ENCODE measurements around the gene FARSB.

FARSB gene

GRCh38 chr2:222673883-222674282, 18.0 kb upstream of the FARSB start:
- Mint-ChIP-seq H3K27ac (no peak overlapping the region), H3K4me1 (peaks cover 11 to 13% of the 10 kb centered on the region in 2 donors), H3K36me3 (no peaks in the 10 kb centered on the region), H3K9me3 (no peaks in the 10 kb centered on the region), H3K4me3 (no peak overlapping the region), H3K27me3 (peaks cover 67 to 71% of the 10 kb centered on the region in 2 donors)
- peak; percentile 29 to 59 for ATAC-seq (replicated peaks)
- no peak for DNase-seq

- Mint-ChIP-seq H3K27me3 (peaks cover 64 to 65% of the 10 kb centered on the region in 2 donors), H3K4me1 (peaks cover 11 to 18% of the 10 kb centered on the region in 2 donors), H3K4me3 (no peak overlapping the region), H3K27ac (no peak overlapping the region), H3K36me3 (no peaks in the 10 kb centered on the region), H3K9me3 (no peaks in the 10 kb centered on the region)
- DNase-seq, result no peak
- ATAC-seq (replicated peaks), result no peak
These were observed 17.4 kb upstream of the FARSB start for GRCh38 chr2:222673273-222673672.

- DNase-seq (no peak), ATAC-seq (replicated peaks) (no peak)
- Mint-ChIP-seq H3K36me3 (no peaks in the 10 kb centered on the region), H3K9me3 (no peaks in the 10 kb centered on the region), H3K27me3 (peaks cover 53 to 58% of the 10 kb centered on the region in 2 donors), H3K4me3 (peak overlapping the region; percentile 78 to 84), H3K27ac (no peak overlapping the region), H3K4me1 (peaks cover 18 to 29% of the 10 kb centered on the region in 2 donors)
These were observed 16.1 kb upstream of the FARSB start for GRCh38 chr2:222672068-222672401.

GRCh38 chr2:222671259-222672067, 15.6 kb upstream of the FARSB start, which contains the start of gene MOGAT1:
Gene MOGAT1, plus strand, starts transcription at chr2:222671658. Its CDS starts 128 bp downstream, at chr2:222671786.
- peaks cover 18 to 29% of the 10 kb centered on the region in 2 donors for H3K4me1 Mint-ChIP-seq
- no peaks in the 10 kb centered on the region for H3K36me3 Mint-ChIP-seq
- no peaks in the 10 kb centered on the region for H3K9me3 Mint-ChIP-seq
- H3K27me3 Mint-ChIP-seq, result peaks cover 53 to 63% of the 10 kb centered on the region in 2 donors
- H3K27ac Mint-ChIP-seq, result no peak within 1 kb of the TSS
- H3K4me3 Mint-ChIP-seq, result peak within 1 kb of the TSS; percentile 78 to 84
- ATAC-seq (replicated peaks), result peak; percentile 43 to 54
- DNase-seq, result no peak

- DNase-seq (no peak), ATAC-seq (replicated peaks) (no peak)
- peaks cover 0 to 4% of the 10 kb centered on the region in 2 donors for H3K36me3 Mint-ChIP-seq
- H3K4me1 Mint-ChIP-seq, result peaks cover 18 to 29% of the 10 kb centered on the region in 2 donors
- peaks cover 56 to 74% of the 10 kb centered on the region in 2 donors for H3K27me3 Mint-ChIP-seq
- H3K27ac Mint-ChIP-seq, result no peak overlapping the region
- H3K4me3 Mint-ChIP-seq, result peak overlapping the region; percentile 14 to 35
- H3K9me3 Mint-ChIP-seq, result peaks cover 0 to 2% of the 10 kb centered on the region in 2 donors
These were observed 14.5 kb upstream of the FARSB start for GRCh38 chr2:222670191-222671038.

GRCh38 chr2:222669353-222669752, 13.5 kb upstream of the FARSB start:
- Mint-ChIP-seq H3K9me3 (peaks cover 0 to 2% of the 10 kb centered on the region in 2 donors), H3K4me3 (no peak overlapping the region), H3K4me1 (peaks cover 18 to 29% of the 10 kb centered on the region in 2 donors), H3K27ac (no peak overlapping the region), H3K27me3 (peaks cover 51 to 69% of the 10 kb centered on the region in 2 donors), H3K36me3 (peaks cover 0 to 4% of the 10 kb centered on the region in 2 donors)
- DNase-seq, result no peak
- ATAC-seq (replicated peaks), result no peak

GRCh38 chr2:222668494-222669154, 12.7 kb upstream of the FARSB start:
- Mint-ChIP-seq H3K27ac (no peak overlapping the region), H3K4me3 (no peak overlapping the region), H3K9me3 (peaks cover 0 to 2% of the 10 kb centered on the region in 2 donors), H3K36me3 (peaks cover 0 to 4% of the 10 kb centered on the region in 2 donors), H3K27me3 (peaks cover 46 to 65% of the 10 kb centered on the region in 2 donors), H3K4me1 (peaks cover 16 to 29% of the 10 kb centered on the region in 2 donors)
- ATAC-seq (replicated peaks) (peak; percentile 31 to 40), DNase-seq (no peak)

GRCh38 chr2:222663479-222663878, 7.6 kb upstream of the FARSB start:
- Mint-ChIP-seq H3K27me3 (peaks cover 7 to 22% of the 10 kb centered on the region in 2 donors), H3K27ac (no peak overlapping the region), H3K36me3 (peaks cover 0 to 4% of the 10 kb centered on the region in 2 donors), H3K4me3 (no peak overlapping the region), H3K4me1 (peaks cover 7 to 13% of the 10 kb centered on the region in 2 donors), H3K9me3 (peaks cover 0 to 2% of the 10 kb centered on the region in 2 donors)
- DNase-seq (no peak), ATAC-seq (replicated peaks) (no peak)

GRCh38 chr2:222656526-222657446, 894 bp upstream of the FARSB start:
- Mint-ChIP-seq H3K9me3 (no peaks in the 10 kb centered on the region), H3K4me1 (peaks cover 22 to 35% of the 10 kb centered on the region in 2 donors), H3K27me3 (no peaks in the 10 kb centered on the region), H3K27ac (peak overlapping the region; percentile 100), H3K36me3 (peaks cover 9 to 15% of the 10 kb centered on the region in 2 donors), H3K4me3 (peak overlapping the region; percentile 98 to 100)
- DNase-seq (no peak), ATAC-seq (replicated peaks) (peak; percentile 31 to 36)

GRCh38 chr2:222653280-222653679, 2.6 kb downstream of the FARSB start:
- Mint-ChIP-seq H3K36me3 (peaks cover 26% of the 10 kb centered on the region in 2 donors), H3K4me1 (peaks cover 27 to 49% of the 10 kb centered on the region in 2 donors), H3K9me3 (no peaks in the 10 kb centered on the region), H3K4me3 (peak overlapping the region in 1 of 2 donors; percentile 13), H3K27me3 (no peaks in the 10 kb centered on the region), H3K27ac (no peak overlapping the region)
- DNase-seq, result no peak
- no peak for ATAC-seq (replicated peaks)

- Mint-ChIP-seq H3K36me3 (peaks cover 29% of the 10 kb centered on the region in 2 donors), H3K4me1 (peaks cover 27 to 49% of the 10 kb centered on the region in 2 donors), H3K27ac (no peak overlapping the region), H3K4me3 (peak overlapping the region in 1 of 2 donors; percentile 13), H3K27me3 (no peaks in the 10 kb centered on the region), H3K9me3 (no peaks in the 10 kb centered on the region)
- DNase-seq (no peak), ATAC-seq (replicated peaks) (no peak)
These were observed 3.2 kb downstream of the FARSB start for GRCh38 chr2:222652491-222653255.

GRCh38 chr2:222651718-222652418, 4.0 kb downstream of the FARSB start:
- DNase-seq (no peak), ATAC-seq (replicated peaks) (no peak)
- Mint-ChIP-seq H3K4me3 (no peak overlapping the region), H3K4me1 (peaks cover 24 to 45% of the 10 kb centered on the region in 2 donors), H3K27ac (no peak overlapping the region), H3K27me3 (no peaks in the 10 kb centered on the region), H3K36me3 (peaks cover 29 to 30% of the 10 kb centered on the region in 2 donors), H3K9me3 (no peaks in the 10 kb centered on the region)

Data from stimulated activated naive B cell treated with anti-CD40 and anti-IgM and Interleukin-4, amounts not matched to agents 10 μg/mL and 1 μg/mL and 100 μg/mL, for 72 hours (primary cell).